ENCODE results near the gene PAX5.

GRCh38 chr9:36900856-36901220 lies 133.2 kb downstream of the PAX5 start:
- TF ChIP-seq POLR2AphosphoS5 (IDR thresholded peaks at IDR 0.05), result no peak
- TF ChIP-seq CTCF (IDR thresholded peaks at IDR 0.05; ENCODE audit: poor library complexity, severe bottlenecking), result no peak
- TF ChIP-seq EZH2 (IDR thresholded peaks at IDR 0.05; ENCODE audit: borderline replicate concordance, insufficient read depth, low read length, poor library complexity, severe bottlenecking), result no peak
- TF ChIP-seq EP300 (conservative IDR thresholded peaks at IDR 0.05; ENCODE audit: poor library complexity, severe bottlenecking), result no peak
- TF ChIP-seq REST (IDR thresholded peaks at IDR 0.05; ENCODE audit: borderline replicate concordance), result no peak
- TF ChIP-seq TAF1 (IDR thresholded peaks at IDR 0.05; ENCODE audit: low read depth), result no peak
